IMR-90 (cell line): Measurements from ENCODE around the gene LSMEM2. TPM values are rescaled to one million over a fixed set of nuclear protein-coding genes. Genes with fewer than 3 reads are reported as not detected.

ENCODE experiments used
- ATAC-seq: fragments of 200-7000 bp; cut with Tn5 transposase; 2 replicates; pipeline ENCODE4 v1.9.1; 2020; ENCODE audit warnings: low read depth, mild to moderate bottlenecking, moderate library complexity
- BruUV-seq: library from RNA; stranded (reverse); fragments of 400-500 nt; replicated peaks from 2 replicates; lab custom pipeline; 2021; lab: Mats Ljungman, UMichigan
- CTCF ChIA-PET: fragments of 300-600 bp; formaldehyde crosslinking; extraction: SDS; loops from one replicate; lab custom pipeline; 2021; ENCODE audit warnings: antibody characterized with exemption; lab: Yijun Ruan, JAX
- POLR2A ChIA-PET: fragments of 300-600 bp; sonication (Branson Sonifier 250); formaldehyde crosslinking; loops from one replicate; lab custom pipeline; 2022; ENCODE audit warnings: antibody characterized with exemption; ENCODE audit not compliant: unreplicated experiment; lab: Charles Lee
- DNase-seq: peaks from one replicate; pipeline ENCODE4 v3.0.0; 2013
- H2AFZ ChIP-seq: replicated peaks from 2 replicates; pipeline ENCODE3; 2013; ENCODE audit warnings: low read length, mild to moderate bottlenecking; ENCODE audit not compliant: poor library complexity
- H2AK5ac ChIP-seq: 2 replicates; pipeline ENCODE4 v1.6.1; 2013; ENCODE audit warnings: low read depth, low read length, inconsistent platforms
- H2AK9ac ChIP-seq: replicated peaks from 2 replicates; pipeline ENCODE3; 2013; ENCODE audit warnings: mild to moderate bottlenecking, low read depth, low read length, moderate library complexity; ENCODE audit not compliant: poor library complexity
- H2BK120ac ChIP-seq: 2 replicates; pipeline ENCODE4 v1.6.1; 2013; ENCODE audit warnings: low read depth, low read length, inconsistent platforms
- H2BK15ac ChIP-seq: 3 replicates; pipeline ENCODE4 v1.6.1; 2013; ENCODE audit warnings: low read depth, low read length, inconsistent platforms
- H2BK20ac ChIP-seq: 2 replicates; pipeline ENCODE4 v1.6.1; 2013; ENCODE audit warnings: low read depth, mild to moderate bottlenecking, inconsistent platforms, low read length, moderate library complexity
- H2BK5ac ChIP-seq: 2 replicates; pipeline ENCODE4 v1.6.1; 2013; ENCODE audit warnings: mild to moderate bottlenecking, low read depth, low read length, inconsistent platforms; ENCODE audit not compliant: poor library complexity, severe bottlenecking
- H3K14ac ChIP-seq: replicated peaks from 2 replicates; pipeline ENCODE4 v1.6.1; 2013; ENCODE audit warnings: low read depth, low read length, inconsistent platforms
- H3K18ac ChIP-seq: 2 replicates; pipeline ENCODE4 v1.6.1; 2013; ENCODE audit warnings: low read depth, low read length, control low read depth
- H3K23ac ChIP-seq: 2 replicates; pipeline ENCODE4 v1.6.1; 2013; ENCODE audit warnings: low read depth, low read length, inconsistent platforms
- H3K27ac ChIP-seq: 2 replicates; pipeline ENCODE4 v1.5.1; 2013; ENCODE audit warnings: mild to moderate bottlenecking, control low read depth, low read length; ENCODE audit not compliant: insufficient read depth
- H3K27me3 ChIP-seq: 2 replicates; pipeline ENCODE4 v1.6.1; 2013; ENCODE audit warnings: low read length; ENCODE audit not compliant: control insufficient read depth, insufficient read depth
- H3K36me3 ChIP-seq: 2 replicates; pipeline ENCODE4 v1.6.1; 2013; ENCODE audit warnings: low read length, mixed read lengths; ENCODE audit not compliant: control insufficient read depth, insufficient read depth
- H3K4ac ChIP-seq: 2 replicates; pipeline ENCODE4 v1.6.1; 2013; ENCODE audit warnings: low read depth, low read length, inconsistent platforms
- H3K4me1 ChIP-seq: 2 replicates; pipeline ENCODE4 v1.6.1; 2013; ENCODE audit warnings: low read length, mixed read lengths; ENCODE audit not compliant: control insufficient read depth, insufficient read depth
- H3K4me2 ChIP-seq: 2 replicates; pipeline ENCODE4 v1.6.1; 2013; ENCODE audit warnings: low read depth, mild to moderate bottlenecking, control low read depth, low read length, moderate library complexity
- H3K4me3 ChIP-seq: 2 replicates; pipeline ENCODE4 v1.5.1; 2013; ENCODE audit warnings: low read depth, mild to moderate bottlenecking, control low read depth, low read length, moderate library complexity; ENCODE audit not compliant: insufficient read depth
- H3K56ac ChIP-seq: 2 replicates; pipeline ENCODE4 v1.6.1; 2013; ENCODE audit warnings: low read length, inconsistent platforms; ENCODE audit not compliant: insufficient read depth; ENCODE audit errors: extremely low read depth
- H3K79me1 ChIP-seq, 2 experiments: 2 replicates each; pipeline ENCODE4 v1.6.1; 2013; ENCODE audit warnings: low read length in 2 of 2, inconsistent platforms in 1 of 2, low read depth in 1 of 2
- H3K9ac ChIP-seq: 2 replicates; pipeline ENCODE4 v1.6.1; 2013; ENCODE audit warnings: low read depth, low read length, control low read depth
- H3K9me1 ChIP-seq: 2 replicates; pipeline ENCODE4 v1.6.1; 2013; ENCODE audit warnings: low read length, inconsistent platforms; ENCODE audit not compliant: insufficient read depth
- H3K9me3 ChIP-seq: 2 replicates; pipeline ENCODE4 v1.6.1; 2013; ENCODE audit warnings: low read length; ENCODE audit not compliant: control insufficient read depth, insufficient read depth
- H4K20me1 ChIP-seq: 2 replicates; pipeline ENCODE4 v1.6.1; 2013; ENCODE audit warnings: low read length, inconsistent platforms; ENCODE audit not compliant: insufficient read depth
- H4K5ac ChIP-seq: 2 replicates; pipeline ENCODE4 v1.6.1; 2013; ENCODE audit warnings: mild to moderate bottlenecking, low read depth, low read length, control low read depth
- H4K8ac ChIP-seq, 2 experiments: 2 replicates each; pipeline ENCODE4 v1.6.1; 2013; ENCODE audit warnings: low read depth in 2 of 2, low read length in 2 of 2, control low read depth in 1 of 2, inconsistent platforms in 1 of 2
- H4K91ac ChIP-seq: 2 replicates; pipeline ENCODE4 v1.6.1; 2013; ENCODE audit warnings: low read depth, low read length, inconsistent platforms; ENCODE audit not compliant: insufficient read depth
- BHLHE40 ChIP-seq: fragments of 150-350 bp; IDR thresholded peaks from 2 replicates; pipeline ENCODE4 v1.6.1; 2016; ENCODE audit warnings: mild to moderate bottlenecking, low read depth, low read length
- CEBPB ChIP-seq: IDR thresholded peaks from 2 replicates; pipeline ENCODE4 v1.6.1; 2012; ENCODE audit warnings: low read depth, low read length, improper control_type of control experiment
- CHD1 ChIP-seq: IDR thresholded peaks from 2 replicates; pipeline ENCODE4 v1.6.1; 2012; ENCODE audit warnings: low read depth, low read length, improper control_type of control experiment
- FOS ChIP-seq: fragments of 150-350 bp; IDR thresholded peaks from 2 replicates; pipeline ENCODE4 v1.6.1; 2016; ENCODE audit warnings: low read depth, low read length
- MAFK ChIP-seq: IDR thresholded peaks from 2 replicates; pipeline ENCODE4 v1.6.1; 2012; ENCODE audit warnings: low read depth, low read length, improper control_type of control experiment
- MAZ ChIP-seq: IDR thresholded peaks from 2 replicates; pipeline ENCODE4 v1.6.1; 2012; ENCODE audit warnings: low read depth, mild to moderate bottlenecking, low read length, improper control_type of control experiment, moderate library complexity, borderline replicate concordance
- MXI1 ChIP-seq: IDR thresholded peaks from 2 replicates; pipeline ENCODE4 v1.6.1; 2012; ENCODE audit warnings: low read depth, mild to moderate bottlenecking, low read length, moderate library complexity, borderline replicate concordance
- NFE2L2 ChIP-seq: fragments of 150-350 bp; IDR thresholded peaks from 2 replicates; pipeline ENCODE4 v1.6.1; 2016; ENCODE audit warnings: low read depth, mild to moderate bottlenecking, low read length
- POLR2A ChIP-seq: IDR thresholded peaks from 2 replicates; pipeline ENCODE4 v1.6.1; 2012; ENCODE audit warnings: mild to moderate bottlenecking, low read depth, low read length
- RAD21 ChIP-seq: IDR thresholded peaks from 2 replicates; pipeline ENCODE4 v1.6.1; 2012; ENCODE audit warnings: low read length, improper control_type of control experiment
- RCOR1 ChIP-seq: IDR thresholded peaks from 2 replicates; pipeline ENCODE4 v1.6.1; 2012; ENCODE audit warnings: mild to moderate bottlenecking, low read length, improper control_type of control experiment; ENCODE audit not compliant: insufficient replicate concordance
- RFX5 ChIP-seq: IDR thresholded peaks from 2 replicates; pipeline ENCODE4 v1.8.0; 2012; ENCODE audit warnings: low read depth, mild to moderate bottlenecking, low read length, moderate library complexity
- SMC3 ChIP-seq: fragments of 150-350 bp; IDR thresholded peaks from 2 replicates; pipeline ENCODE4 v1.6.1; 2016; ENCODE audit warnings: low read depth, mild to moderate bottlenecking, antibody characterized with exemption, low read length, moderate library complexity
- WGBS, 2 experiments: methylation state at CpG; one replicate each; pipeline versions ENCODE4 v1.1.5 to v1.1.7; 2013; ENCODE audit warnings: missing lambda C conversion rate in 2 of 2; ENCODE audit not compliant: insufficient read length in 1 of 2; ENCODE audit errors: extremely low coverage in 2 of 2; 5-methylcytosine and 5-hydroxymethylcytosine counted together
- dilution Hi-C: fragments of 300-500 bp; cut with HindIII; formaldehyde crosslinking; loops from one replicate; pipeline ENCODE4 v1.14.3; 2018; ENCODE audit warnings: low sequenced_read_pairs; ENCODE audit not compliant: unreplicated experiment
- in situ Hi-C: fragments of 300-500 bp; cut with MboI; formaldehyde crosslinking; loops from 3 replicates; pipeline ENCODE4 v1.14.3; 2019; ENCODE audit warnings: low sequenced_read_pairs, inconsistent platforms, mixed read lengths
- intact Hi-C: fragments of 100-400 bp; cut with micrococcal nuclease; formaldehyde crosslinking; loops from 2 replicates; pipeline ENCODE4 v1.10.0; 2022
- polyA plus RNA-seq, 3 experiments: library from polyadenylated mRNA; depleted of rRNA; stranded (reverse); fragments of >200 nt; gene quantifications; 2 replicates each; pipeline ENCODE4 v1.2.3, GENCODE V29; 2012; ENCODE audit warnings: low replicate concordance in 1 of 3
- total RNA-seq: library from RNA; depleted of rRNA; stranded (reverse); fragments of >200 nt; gene quantifications from 2 replicates; pipeline ENCODE4 v1.2.3, GENCODE V29; 2012
- TF ChIP-seq, protein P1 (sequence below): fragments of 150-350 bp; IDR thresholded peaks from 2 replicates; pipeline ENCODE4 v1.6.1; 2016; ENCODE audit warnings: low read depth, mild to moderate bottlenecking, low read length, moderate library complexity, borderline replicate concordance
- TF ChIP-seq, protein P2 (sequence below): fragments of 150-350 bp; IDR thresholded peaks from 2 replicates; pipeline ENCODE4 v1.6.1; 2017; ENCODE audit warnings: mild to moderate bottlenecking, antibody characterized with exemption, low read length, low read depth
- TF ChIP-seq, protein P3 (sequence below): conservative IDR thresholded peaks from 2 replicates; pipeline ENCODE4 v1.5.1; 2012; ENCODE audit warnings: mild to moderate bottlenecking, low read depth, low read length, improper control_type of control experiment

Gene LSMEM2
- total and polyA plus RNA-seq, 2 of the 4 experiments (the other 2 are of a cell fraction): under 0.01 TPM; not detected in 1

DNA sequence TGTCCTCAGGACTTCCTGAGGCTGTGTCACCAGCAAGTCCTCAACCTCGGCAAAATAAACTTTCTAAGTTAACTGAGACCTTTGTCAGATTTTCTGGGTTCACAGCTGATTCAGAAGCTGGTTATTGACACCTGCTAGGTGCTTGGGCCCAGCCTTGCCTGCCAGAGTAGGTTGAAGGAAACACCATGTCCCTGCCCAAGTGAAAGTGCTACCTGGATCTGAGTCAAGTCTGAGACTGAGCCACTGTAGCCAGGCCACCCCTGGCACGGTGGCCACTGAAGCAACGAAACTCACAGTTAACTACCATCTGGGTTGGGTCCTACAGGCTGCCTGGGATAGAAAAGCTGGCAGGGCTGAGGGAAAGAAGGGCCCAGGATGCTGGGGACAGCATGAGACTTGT is 35.5 kb downstream of the LSMEM2 start:
- H4K8ac ChIP-seq: no peak overlapping the region
- no peak overlapping the region for H3K23ac ChIP-seq
- 89% methylated on average over 3 of the region's 3 CpGs; no CpG with 5 or more reads in 1 of the 2 experiments for WGBS, 2 experiments
- H3K9me1 ChIP-seq: peaks cover 18% of the 10 kb centered on the region
- no peak overlapping the region for H2AK5ac ChIP-seq
- no peak overlapping the region for H3K14ac ChIP-seq
- H3K36me3 ChIP-seq: peaks cover 33% of the 10 kb centered on the region
- no peak overlapping the region for H4K91ac ChIP-seq
- dilution Hi-C loops: no loop called here
- no peak overlapping the region for H3K4me3 ChIP-seq
- POLR2A ChIA-PET: no interaction called here
- no peak overlapping the region for H2BK20ac ChIP-seq
- CTCF ChIA-PET: no interaction called here
- H3K27me3 ChIP-seq: no peaks in the 10 kb centered on the region
- H3K4me2 ChIP-seq: no peak overlapping the region
- no peak overlapping the region for H2BK5ac ChIP-seq
- no peak overlapping the region for H3K27ac ChIP-seq
- no peak overlapping the region for H3K4ac ChIP-seq
- TF ChIP-seq, protein P1, sequence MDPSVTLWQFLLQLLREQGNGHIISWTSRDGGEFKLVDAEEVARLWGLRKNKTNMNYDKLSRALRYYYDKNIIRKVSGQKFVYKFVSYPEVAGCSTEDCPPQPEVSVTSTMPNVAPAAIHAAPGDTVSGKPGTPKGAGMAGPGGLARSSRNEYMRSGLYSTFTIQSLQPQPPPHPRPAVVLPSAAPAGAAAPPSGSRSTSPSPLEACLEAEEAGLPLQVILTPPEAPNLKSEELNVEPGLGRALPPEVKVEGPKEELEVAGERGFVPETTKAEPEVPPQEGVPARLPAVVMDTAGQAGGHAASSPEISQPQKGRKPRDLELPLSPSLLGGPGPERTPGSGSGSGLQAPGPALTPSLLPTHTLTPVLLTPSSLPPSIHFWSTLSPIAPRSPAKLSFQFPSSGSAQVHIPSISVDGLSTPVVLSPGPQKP: no peak
- no peak for TF ChIP-seq NFE2L2
- no peak for TF ChIP-seq SMC3
- TF ChIP-seq RFX5: no peak
- TF ChIP-seq, protein P2, sequence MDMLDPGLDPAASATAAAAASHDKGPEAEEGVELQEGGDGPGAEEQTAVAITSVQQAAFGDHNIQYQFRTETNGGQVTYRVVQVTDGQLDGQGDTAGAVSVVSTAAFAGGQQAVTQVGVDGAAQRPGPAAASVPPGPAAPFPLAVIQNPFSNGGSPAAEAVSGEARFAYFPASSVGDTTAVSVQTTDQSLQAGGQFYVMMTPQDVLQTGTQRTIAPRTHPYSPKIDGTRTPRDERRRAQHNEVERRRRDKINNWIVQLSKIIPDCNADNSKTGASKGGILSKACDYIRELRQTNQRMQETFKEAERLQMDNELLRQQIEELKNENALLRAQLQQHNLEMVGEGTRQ: no peak
- TF ChIP-seq, protein P3, sequence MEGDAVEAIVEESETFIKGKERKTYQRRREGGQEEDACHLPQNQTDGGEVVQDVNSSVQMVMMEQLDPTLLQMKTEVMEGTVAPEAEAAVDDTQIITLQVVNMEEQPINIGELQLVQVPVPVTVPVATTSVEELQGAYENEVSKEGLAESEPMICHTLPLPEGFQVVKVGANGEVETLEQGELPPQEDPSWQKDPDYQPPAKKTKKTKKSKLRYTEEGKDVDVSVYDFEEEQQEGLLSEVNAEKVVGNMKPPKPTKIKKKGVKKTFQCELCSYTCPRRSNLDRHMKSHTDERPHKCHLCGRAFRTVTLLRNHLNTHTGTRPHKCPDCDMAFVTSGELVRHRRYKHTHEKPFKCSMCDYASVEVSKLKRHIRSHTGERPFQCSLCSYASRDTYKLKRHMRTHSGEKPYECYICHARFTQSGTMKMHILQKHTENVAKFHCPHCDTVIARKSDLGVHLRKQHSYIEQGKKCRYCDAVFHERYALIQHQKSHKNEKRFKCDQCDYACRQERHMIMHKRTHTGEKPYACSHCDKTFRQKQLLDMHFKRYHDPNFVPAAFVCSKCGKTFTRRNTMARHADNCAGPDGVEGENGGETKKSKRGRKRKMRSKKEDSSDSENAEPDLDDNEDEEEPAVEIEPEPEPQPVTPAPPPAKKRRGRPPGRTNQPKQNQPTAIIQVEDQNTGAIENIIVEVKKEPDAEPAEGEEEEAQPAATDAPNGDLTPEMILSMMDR: no peak
- TF ChIP-seq CHD1: no peak
- no peak for TF ChIP-seq FOS
- no peak for TF ChIP-seq BHLHE40
- no peak for TF ChIP-seq RAD21
- no peak for TF ChIP-seq RCOR1
- TF ChIP-seq MAFK: no peak
- TF ChIP-seq MXI1: no peak
- no peak for TF ChIP-seq POLR2A
- no peak for TF ChIP-seq CEBPB
- TF ChIP-seq MAZ: no peak
- no peak overlapping the region for H4K5ac ChIP-seq
- ATAC-seq: no peak
- no peak overlapping the region for H3K18ac ChIP-seq
- intact Hi-C loops: no loop called here
- in situ Hi-C loops: no loop called here
- H2AFZ ChIP-seq: no peak overlapping the region
- H3K56ac ChIP-seq: no peak overlapping the region
- peaks cover 13 to 36% of the 10 kb centered on the region in 2 experiments for H3K79me1 ChIP-seq
- BruUV-seq: no TSS peak
- H3K9ac ChIP-seq: no peak overlapping the region
- 0 out of 2 replicates have a peak, but pooled peaks cover 13% of the 10 kb centered on the region for H4K20me1 ChIP-seq
- H2BK15ac ChIP-seq: no peak overlapping the region
- no peak for DNase-seq
- no peak overlapping the region for H2AK9ac ChIP-seq
- H2BK120ac ChIP-seq: no peak overlapping the region
- peaks cover 6% of the 10 kb centered on the region; the same call in 1 of the 2 replicates for H3K4me1 ChIP-seq
- H3K9me3 ChIP-seq: peaks cover 2% of the 10 kb centered on the region; the same call in 1 of the 2 replicates
